GM12878 (cell line): ENCODE results near the gene TEX22. TPM values are rescaled to one million over a fixed set of nuclear protein-coding genes. Genes with fewer than 3 reads are reported as not detected.

ENCODE experiments used
- ATAC-seq: fragments of 200-7000 bp; cut with Tn5 transposase; 3 replicates; pipeline ENCODE4 v1.9.1; 2020; ENCODE audit warnings: mild to moderate bottlenecking, moderate library complexity
- BruUV-seq: library from RNA; stranded (reverse); fragments of 400-500 nt; replicated peaks from 2 replicates; lab custom pipeline; 2021; lab: Mats Ljungman, UMichigan
- CTCF ChIA-PET: fragments of 300-600 bp; sonication (Branson Sonifier 250); formaldehyde crosslinking; extraction: SDS; loops from one replicate; lab custom pipeline; 2021; ENCODE audit warnings: inconsistent platforms; lab: Yijun Ruan, JAX
- POLR2A ChIA-PET: fragments of 350-600 bp; formaldehyde crosslinking; extraction: SDS; loops from one replicate; lab custom pipeline; 2021; ENCODE audit warnings: inconsistent platforms; lab: Charles Lee
- RAD21 ChIA-PET: fragments of 300-600 bp; sonication (Branson Sonifier 250); formaldehyde crosslinking; loops from one replicate; lab custom pipeline; 2023; ENCODE audit warnings: antibody characterized with exemption; ENCODE audit not compliant: unreplicated experiment; lab: Charles Lee
- SMC1A ChIA-PET: fragments of 300-600 bp; sonication (Branson Sonifier 250); formaldehyde crosslinking; loops from one replicate; lab custom pipeline; 2023; ENCODE audit not compliant: unreplicated experiment, uncharacterized antibody; lab: Charles Lee
- DNase-seq: peaks from one replicate; pipeline ENCODE4 v3.0.0-alpha.2; 2011; ENCODE audit warnings: low read depth, low spot score
- FAIRE-seq: peaks from 3 replicates; lab custom pipeline; 2011; peaks lifted over from hg19 to GRCh38; lab: Jason Lieb, UNC
- H2AFZ ChIP-seq: 2 replicates; pipeline ENCODE4 v1.6.0; 2011; ENCODE audit warnings: low read depth, low read length, control low read depth; ENCODE audit not compliant: control insufficient read depth
- H3K27ac ChIP-seq: 2 replicates; pipeline ENCODE4 v1.5.1; 2011; ENCODE audit warnings: control low read depth; ENCODE audit not compliant: control insufficient read depth, insufficient read depth
- H3K27me3 ChIP-seq, 2 experiments: replicated peaks in 1 of 2; 2 replicates each; pipeline versions ENCODE4 v1.6.0 to v1.6.1; 2011; ENCODE audit warnings: low read length in 1 of 2; ENCODE audit not compliant: control insufficient read depth in 2 of 2, insufficient read depth in 2 of 2
- H3K36me3 ChIP-seq, 2 experiments: 2 replicates each; pipeline ENCODE4 v1.5.1; 2011; ENCODE audit warnings: low read length in 1 of 2; ENCODE audit not compliant: control insufficient read depth in 2 of 2, insufficient read depth in 2 of 2
- H3K4me1 ChIP-seq: 2 replicates; pipeline ENCODE4 v1.6.1; 2011; ENCODE audit warnings: mild to moderate bottlenecking, low read length, moderate library complexity, mixed read lengths; ENCODE audit not compliant: control insufficient read depth, insufficient read depth
- H3K4me2 ChIP-seq: 2 replicates; pipeline ENCODE4 v1.6.0; 2011; ENCODE audit warnings: control low read depth; ENCODE audit not compliant: control insufficient read depth, insufficient read depth
- H3K4me3 ChIP-seq: fragments of 200-600 bp; sonication (generic); 2 replicates; pipeline ENCODE4 v1.5.1; 2016
- H3K79me2 ChIP-seq: 2 replicates; pipeline ENCODE4 v1.6.0; 2011; ENCODE audit warnings: low read length; ENCODE audit not compliant: control insufficient read depth, insufficient read depth
- H3K9ac ChIP-seq: 2 replicates; pipeline ENCODE4 v1.8.0; 2011; ENCODE audit warnings: low read length, control low read depth, mixed read lengths; ENCODE audit not compliant: control insufficient read depth, insufficient read depth
- H3K9me3 ChIP-seq: replicated peaks from 3 replicates; pipeline ENCODE4 v1.5.1; 2011; ENCODE audit warnings: mild to moderate bottlenecking, low read length; ENCODE audit not compliant: control insufficient read depth, insufficient read depth
- H4K20me1 ChIP-seq: 2 replicates; pipeline ENCODE4 v1.6.0; 2011; ENCODE audit not compliant: control insufficient read depth, insufficient read depth
- BMI1 ChIP-seq: fragments of 450-650 bp; IDR thresholded peaks from 2 replicates; pipeline ENCODE4 v1.6.1; 2016; ENCODE audit warnings: mild to moderate bottlenecking, moderate library complexity, borderline replicate concordance
- CREB1 ChIP-seq: IDR thresholded peaks from 2 replicates; pipeline ENCODE4 v1.6.1; 2012; ENCODE audit warnings: low read depth, mild to moderate bottlenecking, inconsistent platforms
- EP300 ChIP-seq, 2 experiments: fragments of 150-350 bp in 1 of 2; IDR thresholded peaks; 2 replicates each; pipeline ENCODE4 v1.6.1; 2011 to 2012; ENCODE audit warnings: low read depth in 2 of 2, low read length in 2 of 2, borderline replicate concordance in 1 of 2, improper control_type of control experiment in 1 of 2, inconsistent platforms in 1 of 2; ENCODE audit not compliant: control insufficient read depth in 1 of 2
- ETV6 ChIP-seq, 2 experiments: fragments of 450-650 bp in 1 of 2; IDR thresholded peaks in 1 of 2; conservative IDR thresholded peaks in 1 of 2; 2 replicates each; pipeline ENCODE4 v1.6.1; 2014; ENCODE audit warnings: antibody characterized with exemption in 1 of 2, borderline replicate concordance in 1 of 2, low read depth in 1 of 2, mild to moderate bottlenecking in 1 of 2, moderate library complexity in 1 of 2
- NFYB ChIP-seq: IDR thresholded peaks from 2 replicates; pipeline ENCODE4 v1.6.1; 2011; ENCODE audit warnings: low read depth, mild to moderate bottlenecking, low read length, improper control_type of control experiment, moderate library complexity; ENCODE audit not compliant: insufficient read depth
- POLR2A ChIP-seq: IDR thresholded peaks from 2 replicates; pipeline ENCODE4 v1.6.1; 2011; ENCODE audit warnings: low read depth, mild to moderate bottlenecking, low read length
- RUNX3 ChIP-seq: IDR thresholded peaks from 2 replicates; pipeline ENCODE4 v1.6.1; 2012; ENCODE audit warnings: low read length, inconsistent platforms
- SMAD1 ChIP-seq: fragments of 450-650 bp; IDR thresholded peaks from 2 replicates; pipeline ENCODE4 v1.6.1; 2018; ENCODE audit warnings: mild to moderate bottlenecking, low read depth; ENCODE audit not compliant: partially characterized antibody
- WGBS: methylation state at CpG from one replicate; pipeline ENCODE4 v1.1.6; 2016; ENCODE audit warnings: low lambda C conversion rate; ENCODE audit not compliant: insufficient replicate concordance, insufficient coverage; ENCODE audit errors: missing lambda C conversion rate; 5-methylcytosine and 5-hydroxymethylcytosine counted together
- in situ Hi-C: fragments of 300-500 bp; cut with MboI; formaldehyde crosslinking; loops from 9 replicates; pipeline ENCODE4 v1.14.3; 2018; ENCODE audit warnings: mixed read lengths
- intact Hi-C: fragments of 100-400 bp; cut with micrococcal nuclease; formaldehyde crosslinking; loops from one replicate; pipeline ENCODE4 v1.14.2; 2022; ENCODE audit not compliant: unreplicated experiment
- polyA plus RNA-seq, 11 experiments: library from polyadenylated mRNA; depleted of rRNA in 4 of 11; unstranded in 6 of 11; stranded (reverse) in 5 of 11; fragments of >200 nt; fragmentation: Nextera tagmentation in 4 of 11; fragmentation: Illumina TruSeq in 1 of 11; extraction: Ambion mirVana in 4 of 11; extraction: Trizol in 1 of 11; gene quantifications; 1 replicate in 1 of 11; 2 replicates in 10 of 11; pipeline versions ENCODE4 v1.2.1 to v1.2.3, GENCODE V29; 2011 to 2016; ENCODE audit warnings: inconsistent platforms in 2 of 11, missing spikeins in 2 of 11, low read depth in 1 of 11
- total RNA-seq, 4 experiments: library from RNA; depleted of rRNA in 3 of 4; stranded (reverse); fragments of >200 nt in 3 of 4; fragmentation: Illumina TruSeq in 1 of 4; extraction: Trizol in 1 of 4; gene quantifications; 2 replicates each; pipeline versions ENCODE4 v1.2.1 to v1.2.3, GENCODE V29; 2013 to 2021
- TF ChIP-seq, protein P1 (sequence below): IDR thresholded peaks from 2 replicates; pipeline ENCODE4 v1.6.1; 2012; ENCODE audit warnings: low read length, inconsistent platforms
- TF ChIP-seq, protein P2 (sequence below): fragments of 450-650 bp; IDR thresholded peaks from 2 replicates; pipeline ENCODE4 v1.6.1; 2017; ENCODE audit warnings: mild to moderate bottlenecking, moderate library complexity
- TF ChIP-seq, protein P3 (sequence below): IDR thresholded peaks from 2 replicates; pipeline ENCODE4 v1.6.1; 2011; ENCODE audit warnings: low read depth, low read length, improper control_type of control experiment, borderline replicate concordance
- TF ChIP-seq, protein P4 (sequence below): fragments of 450-650 bp; IDR thresholded peaks from 2 replicates; pipeline ENCODE4 v1.6.1; 2017; ENCODE audit warnings: mild to moderate bottlenecking
- TF ChIP-seq, protein P5 (sequence below): fragments of 450-650 bp; IDR thresholded peaks from 2 replicates; pipeline ENCODE4 v1.6.1; 2016; ENCODE audit warnings: mild to moderate bottlenecking

TEX22 gene
- total and polyA plus RNA-seq, 10 of the 15 experiments (the other 5 are each of a cell fraction or from before 2014, with no cell fraction given), result 0.02 to 4.0 (median 0.63) TPM; not detected in 1

GRCh38 chr14:105382343-105383082 lies 15.8 kb upstream of the TEX22 start:
- DNase-seq (no peak), ATAC-seq (no peak), FAIRE-seq (no peak)
- BruUV-seq, result no TSS peak
- ChIA-PET POLR2A (no interaction called here), RAD21 (no interaction called here), SMC1A (no interaction called here), CTCF (no interaction called here)
- no peaks in the 10 kb centered on the region for H3K27me3 ChIP-seq
- no peak overlapping the region for H3K27ac ChIP-seq
- in situ Hi-C loops (no loop called here), intact Hi-C loops (no loop called here)
- H3K4me1 ChIP-seq, result no peaks in the 10 kb centered on the region
- H3K4me2 ChIP-seq, result no peak overlapping the region
- no peak overlapping the region for H2AFZ ChIP-seq
- H3K9ac ChIP-seq, result no peak overlapping the region
- no peak overlapping the region for H3K4me3 ChIP-seq
- no peaks in the 10 kb centered on the region for H4K20me1 ChIP-seq
- no peaks in the 10 kb centered on the region for H3K79me2 ChIP-seq
- 84% methylated on average over 26 of the region's 26 CpGs for WGBS
- H3K36me3 ChIP-seq, result no peaks in the 10 kb centered on the region; a peak in 1 of 4 replicates
- no peaks in the 10 kb centered on the region for H3K9me3 ChIP-seq
- TF ChIP-seq, protein P1, sequence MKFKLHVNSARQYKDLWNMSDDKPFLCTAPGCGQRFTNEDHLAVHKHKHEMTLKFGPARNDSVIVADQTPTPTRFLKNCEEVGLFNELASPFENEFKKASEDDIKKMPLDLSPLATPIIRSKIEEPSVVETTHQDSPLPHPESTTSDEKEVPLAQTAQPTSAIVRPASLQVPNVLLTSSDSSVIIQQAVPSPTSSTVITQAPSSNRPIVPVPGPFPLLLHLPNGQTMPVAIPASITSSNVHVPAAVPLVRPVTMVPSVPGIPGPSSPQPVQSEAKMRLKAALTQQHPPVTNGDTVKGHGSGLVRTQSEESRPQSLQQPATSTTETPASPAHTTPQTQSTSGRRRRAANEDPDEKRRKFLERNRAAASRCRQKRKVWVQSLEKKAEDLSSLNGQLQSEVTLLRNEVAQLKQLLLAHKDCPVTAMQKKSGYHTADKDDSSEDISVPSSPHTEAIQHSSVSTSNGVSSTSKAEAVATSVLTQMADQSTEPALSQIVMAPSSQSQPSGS, result no peak
- TF ChIP-seq NFYB (no peak), CREB1 (no peak), SMAD1 (no peak), RUNX3 (no peak), BMI1 (no peak), EP300 (IDR thresholded peaks at IDR 0.05; ENCODE audit: borderline replicate concordance in 1 of 2, control insufficient read depth in 1 of 2, low read depth in 2 of 2, low read length in 2 of 2) (no peak), ETV6 (conservative IDR thresholded peaks at IDR 0.05 in 1 of 2, IDR thresholded peaks at IDR 0.05 in 1 of 2; ENCODE audit: borderline replicate concordance in 1 of 2, low read depth in 1 of 2) (no peak), POLR2A (no peak)
- TF ChIP-seq, protein P2, sequence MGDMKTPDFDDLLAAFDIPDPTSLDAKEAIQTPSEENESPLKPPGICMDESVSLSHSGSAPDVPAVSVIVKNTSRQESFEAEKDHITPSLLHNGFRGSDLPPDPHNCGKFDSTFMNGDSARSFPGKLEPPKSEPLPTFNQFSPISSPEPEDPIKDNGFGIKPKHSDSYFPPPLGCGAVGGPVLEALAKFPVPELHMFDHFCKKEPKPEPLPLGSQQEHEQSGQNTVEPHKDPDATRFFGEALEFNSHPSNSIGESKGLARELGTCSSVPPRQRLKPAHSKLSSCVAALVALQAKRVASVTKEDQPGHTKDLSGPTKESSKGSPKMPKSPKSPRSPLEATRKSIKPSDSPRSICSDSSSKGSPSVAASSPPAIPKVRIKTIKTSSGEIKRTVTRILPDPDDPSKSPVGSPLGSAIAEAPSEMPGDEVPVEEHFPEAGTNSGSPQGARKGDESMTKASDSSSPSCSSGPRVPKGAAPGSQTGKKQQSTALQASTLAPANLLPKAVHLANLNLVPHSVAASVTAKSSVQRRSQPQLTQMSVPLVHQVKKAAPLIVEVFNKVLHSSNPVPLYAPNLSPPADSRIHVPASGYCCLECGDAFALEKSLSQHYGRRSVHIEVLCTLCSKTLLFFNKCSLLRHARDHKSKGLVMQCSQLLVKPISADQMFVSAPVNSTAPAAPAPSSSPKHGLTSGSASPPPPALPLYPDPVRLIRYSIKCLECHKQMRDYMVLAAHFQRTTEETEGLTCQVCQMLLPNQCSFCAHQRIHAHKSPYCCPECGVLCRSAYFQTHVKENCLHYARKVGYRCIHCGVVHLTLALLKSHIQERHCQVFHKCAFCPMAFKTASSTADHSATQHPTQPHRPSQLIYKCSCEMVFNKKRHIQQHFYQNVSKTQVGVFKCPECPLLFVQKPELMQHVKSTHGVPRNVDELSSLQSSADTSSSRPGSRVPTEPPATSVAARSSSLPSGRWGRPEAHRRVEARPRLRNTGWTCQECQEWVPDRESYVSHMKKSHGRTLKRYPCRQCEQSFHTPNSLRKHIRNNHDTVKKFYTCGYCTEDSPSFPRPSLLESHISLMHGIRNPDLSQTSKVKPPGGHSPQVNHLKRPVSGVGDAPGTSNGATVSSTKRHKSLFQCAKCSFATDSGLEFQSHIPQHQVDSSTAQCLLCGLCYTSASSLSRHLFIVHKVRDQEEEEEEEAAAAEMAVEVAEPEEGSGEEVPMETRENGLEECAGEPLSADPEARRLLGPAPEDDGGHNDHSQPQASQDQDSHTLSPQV, result no peak
- TF ChIP-seq, protein P3, sequence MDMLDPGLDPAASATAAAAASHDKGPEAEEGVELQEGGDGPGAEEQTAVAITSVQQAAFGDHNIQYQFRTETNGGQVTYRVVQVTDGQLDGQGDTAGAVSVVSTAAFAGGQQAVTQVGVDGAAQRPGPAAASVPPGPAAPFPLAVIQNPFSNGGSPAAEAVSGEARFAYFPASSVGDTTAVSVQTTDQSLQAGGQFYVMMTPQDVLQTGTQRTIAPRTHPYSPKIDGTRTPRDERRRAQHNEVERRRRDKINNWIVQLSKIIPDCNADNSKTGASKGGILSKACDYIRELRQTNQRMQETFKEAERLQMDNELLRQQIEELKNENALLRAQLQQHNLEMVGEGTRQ, result no peak
- TF ChIP-seq, protein P4, sequence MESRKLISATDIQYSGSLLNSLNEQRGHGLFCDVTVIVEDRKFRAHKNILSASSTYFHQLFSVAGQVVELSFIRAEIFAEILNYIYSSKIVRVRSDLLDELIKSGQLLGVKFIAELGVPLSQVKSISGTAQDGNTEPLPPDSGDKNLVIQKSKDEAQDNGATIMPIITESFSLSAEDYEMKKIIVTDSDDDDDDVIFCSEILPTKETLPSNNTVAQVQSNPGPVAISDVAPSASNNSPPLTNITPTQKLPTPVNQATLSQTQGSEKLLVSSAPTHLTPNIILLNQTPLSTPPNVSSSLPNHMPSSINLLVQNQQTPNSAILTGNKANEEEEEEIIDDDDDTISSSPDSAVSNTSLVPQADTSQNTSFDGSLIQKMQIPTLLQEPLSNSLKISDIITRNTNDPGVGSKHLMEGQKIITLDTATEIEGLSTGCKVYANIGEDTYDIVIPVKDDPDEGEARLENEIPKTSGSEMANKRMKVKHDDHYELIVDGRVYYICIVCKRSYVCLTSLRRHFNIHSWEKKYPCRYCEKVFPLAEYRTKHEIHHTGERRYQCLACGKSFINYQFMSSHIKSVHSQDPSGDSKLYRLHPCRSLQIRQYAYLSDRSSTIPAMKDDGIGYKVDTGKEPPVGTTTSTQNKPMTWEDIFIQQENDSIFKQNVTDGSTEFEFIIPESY, result no peak
- TF ChIP-seq, protein P5, sequence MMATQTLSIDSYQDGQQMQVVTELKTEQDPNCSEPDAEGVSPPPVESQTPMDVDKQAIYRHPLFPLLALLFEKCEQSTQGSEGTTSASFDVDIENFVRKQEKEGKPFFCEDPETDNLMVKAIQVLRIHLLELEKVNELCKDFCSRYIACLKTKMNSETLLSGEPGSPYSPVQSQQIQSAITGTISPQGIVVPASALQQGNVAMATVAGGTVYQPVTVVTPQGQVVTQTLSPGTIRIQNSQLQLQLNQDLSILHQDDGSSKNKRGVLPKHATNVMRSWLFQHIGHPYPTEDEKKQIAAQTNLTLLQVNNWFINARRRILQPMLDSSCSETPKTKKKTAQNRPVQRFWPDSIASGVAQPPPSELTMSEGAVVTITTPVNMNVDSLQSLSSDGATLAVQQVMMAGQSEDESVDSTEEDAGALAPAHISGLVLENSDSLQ, result no peak
